Subcutaneous abdominal adipose tissue (tissue), 5 donors: ENCODE data around the gene NYAP1.
"Not testable (repeated sequence)": the region's sequence is repeated elsewhere in the genome, so short reads cannot be mapped to it uniquely, and the experiment has no call there.

ENCODE experiments used
- H3K27ac ChIP-seq: one replicate; pipeline ENCODE4 v1.7.0; 2013; ENCODE audit warnings: low read depth, mild to moderate bottlenecking, inconsistent platforms, low read length, moderate library complexity
- H3K27me3 ChIP-seq, 5 donors: one replicate each; pipeline ENCODE4 v1.7.0; 2013; ENCODE audit warnings: low read length in 5 of 5, inconsistent platforms in 1 of 5; ENCODE audit not compliant: control insufficient read depth in 5 of 5, insufficient read depth in 4 of 5
- H3K36me3 ChIP-seq, 5 donors: one replicate each; pipeline ENCODE4 v1.7.0; 2013; ENCODE audit warnings: low read length in 5 of 5; ENCODE audit not compliant: control insufficient read depth in 5 of 5, insufficient read depth in 5 of 5
- H3K4me1 ChIP-seq, 5 donors: one replicate each; pipeline ENCODE4 v1.7.0; 2013; ENCODE audit warnings: low read length in 5 of 5, mild to moderate bottlenecking in 3 of 5, moderate library complexity in 1 of 5; ENCODE audit not compliant: control insufficient read depth in 5 of 5, insufficient read depth in 5 of 5
- H3K4me3 ChIP-seq, 5 donors: one replicate each; pipeline ENCODE4 v1.7.0; 2013; ENCODE audit warnings: low read length in 5 of 5, low read depth in 1 of 5
- H3K9ac ChIP-seq, 5 donors: one replicate each; pipeline ENCODE4 v1.7.0; 2013; ENCODE audit warnings: low read length in 5 of 5, mild to moderate bottlenecking in 4 of 5, moderate library complexity in 3 of 5
- H3K9me3 ChIP-seq, 5 donors: one replicate each; pipeline ENCODE4 v1.7.0; 2013; ENCODE audit warnings: low read length in 5 of 5; ENCODE audit not compliant: control insufficient read depth in 5 of 5
- donor health status: healthy.
- donor health status: healthy.
- donor health status: healthy.
- donor health status: healthy.
- donor health status: healthy.

The NYAP1 gene

GRCh38 chr7:100540073-100540723 is 56.5 kb downstream of the NYAP1 start:
- Histone ChIP-seq H3K4me3 (peak overlapping the region; percentile 70 to 85 (median 78)), H3K4me1 (peaks cover 4 to 27% (median 17%) of the 10 kb centered on the region in 5 donors), H3K27ac (no peak overlapping the region), H3K27me3 (no peaks in the 10 kb centered on the region), H3K9me3 (no peaks in the 10 kb centered on the region), H3K36me3 (no peaks in the 10 kb centered on the region), H3K9ac (peak overlapping the region; percentile 28 to 79 (median 51))

- H3K4me3 ChIP-seq, H3K9ac ChIP-seq, H3K9me3 ChIP-seq, H3K27me3 ChIP-seq, H3K27ac ChIP-seq, H3K36me3 ChIP-seq: not testable (repeated sequence)
- H3K4me1 ChIP-seq = peaks cover 8 to 38% (median 24%) of the 10 kb centered on the region in 5 donors
Measured at GRCh38 chr7:100541309-100541708, 57.6 kb downstream of the NYAP1 start.

- Histone ChIP-seq H3K9ac (no peak overlapping the region), H3K27ac (no peak overlapping the region), H3K27me3 (no peaks in the 10 kb centered on the region), H3K4me1 (peaks cover 14 to 56% (median 26%) of the 10 kb centered on the region in 5 donors), H3K9me3 (no peaks in the 10 kb centered on the region), H3K4me3 (no peak overlapping the region), H3K36me3 (no peaks in the 10 kb centered on the region)
Measured at GRCh38 chr7:100543586-100543985, 59.9 kb downstream of the NYAP1 start.

- H3K4me3 ChIP-seq = no peak overlapping the region
- H3K9me3 ChIP-seq = no peaks in the 10 kb centered on the region
- H3K4me1 ChIP-seq = peaks cover 14 to 62% (median 25%) of the 10 kb centered on the region in 5 donors
- H3K9ac ChIP-seq = peak overlapping the region in 1 of 5 donors; percentile 8
- peak overlapping the region; percentile 83 for H3K27ac ChIP-seq
- no peaks in the 10 kb centered on the region for H3K27me3 ChIP-seq
- H3K36me3 ChIP-seq = peaks cover 0 to 4% (median 0%) of the 10 kb centered on the region in 5 donors
Measured at GRCh38 chr7:100544386-100544785, 60.7 kb downstream of the NYAP1 start.
